SK-N-SH (cell line): ENCODE results near the gene VKORC1L1. TPM values are rescaled to one million over a fixed set of nuclear protein-coding genes. Genes with fewer than 3 reads are reported as not detected.

ENCODE experiments used
- CTCF ChIA-PET: fragments of 300-600, 350-600 bp; formaldehyde crosslinking; extraction: SDS; loops from one replicate; lab custom pipeline; 2021; lab: Yijun Ruan, JAX
- POLR2A ChIA-PET: fragments of 350-600 bp; sonication (Branson Sonifier 250); formaldehyde crosslinking; extraction: SDS; loops from one replicate; lab custom pipeline; 2020; ENCODE audit warnings: antibody characterized with exemption, inconsistent platforms; lab: Yijun Ruan, JAX
- DNase-seq: peaks from one replicate; pipeline ENCODE4 v3.0.0; 2012
- H2AFZ ChIP-seq: fragments of 200-600 bp; sonication (generic); 2 replicates; pipeline ENCODE4 v1.8.1; 2016; ENCODE audit warnings: antibody characterized with exemption, mild to moderate bottlenecking, low read depth
- H3F3A ChIP-seq: fragments of 200-600 bp; sonication (generic); replicated peaks from 2 replicates; pipeline ENCODE3; 2016; ENCODE audit warnings: antibody characterized with exemption, mild to moderate bottlenecking; ENCODE audit not compliant: insufficient read depth
- H3K27ac ChIP-seq, 2 experiments: fragments of 200-500 bp in 1 of 2; fragments of 200-600 bp in 1 of 2; sonication (Bioruptor generic) in 1 of 2; sonication (generic), shearing (Covaris generic) in 1 of 2; 2 replicates each; pipeline versions ENCODE4 v1.5.1 to v1.6.1; 2014 to 2016; ENCODE audit warnings: low read depth in 2 of 2, inconsistent platforms in 1 of 2, low read length in 1 of 2, mild to moderate bottlenecking in 1 of 2, mixed read lengths in 1 of 2
- H3K27me3 ChIP-seq: fragments of 200-600 bp; sonication (generic), shearing (Covaris generic); 2 replicates; pipeline ENCODE4 v1.6.1; 2016; ENCODE audit warnings: mixed run types; ENCODE audit not compliant: insufficient read depth
- H3K36me3 ChIP-seq, 2 experiments: fragments of 200-500 bp in 1 of 2; fragments of 200-600 bp in 1 of 2; sonication (Bioruptor generic) in 1 of 2; sonication (generic) in 1 of 2; replicated peaks in 1 of 2; 2 replicates each; pipeline versions ENCODE3 to v1.5.1; 2014 to 2016; ENCODE audit warnings: low read length in 1 of 2, mild to moderate bottlenecking in 1 of 2; ENCODE audit not compliant: insufficient read depth in 2 of 2, control insufficient read depth in 1 of 2
- H3K4me1 ChIP-seq, 2 experiments: fragments of 200-500 bp in 1 of 2; fragments of 200-600 bp in 1 of 2; sonication (Bioruptor generic) in 1 of 2; sonication (generic), shearing (Covaris generic) in 1 of 2; 2 replicates each; pipeline versions ENCODE4 v1.5.1 to v1.6.1; 2014 to 2016; ENCODE audit warnings: low read depth in 1 of 2, low read length in 1 of 2, mixed run types in 1 of 2; ENCODE audit not compliant: insufficient read depth in 2 of 2, control insufficient read depth in 1 of 2
- H3K4me2 ChIP-seq: fragments of 200-600 bp; sonication (generic), shearing (Covaris generic); 2 replicates; pipeline ENCODE4 v1.6.1; 2017; ENCODE audit warnings: mixed run types
- H3K4me3 ChIP-seq, 2 experiments: fragments of 200-500 bp in 1 of 2; fragments of 200-600 bp in 1 of 2; sonication (Bioruptor generic) in 1 of 2; sonication (generic), shearing (Covaris generic) in 1 of 2; 2 replicates each; pipeline versions ENCODE4 v1.5.1 to v1.8.1; 2014 to 2016; ENCODE audit warnings: low read depth in 2 of 2, inconsistent platforms in 1 of 2, low read length in 1 of 2, mild to moderate bottlenecking in 1 of 2, mixed read lengths in 1 of 2, moderate library complexity in 1 of 2
- H3K79me2 ChIP-seq: fragments of 200-600 bp; sonication (generic); 2 replicates; pipeline ENCODE4 v1.8.1; 2017; ENCODE audit warnings: mild to moderate bottlenecking; ENCODE audit not compliant: insufficient read depth
- H3K9ac ChIP-seq: fragments of 200-600 bp; sonication (generic); 2 replicates; pipeline ENCODE4 v1.6.1; 2017; ENCODE audit warnings: mixed run types
- H3K9me2 ChIP-seq: fragments of 200-600 bp; sonication (generic); 2 replicates; pipeline ENCODE4 v1.6.1; 2017; ENCODE audit warnings: mixed run types
- H3K9me3 ChIP-seq: fragments of 200-600 bp; sonication (generic); 2 replicates; pipeline ENCODE4 v1.6.1; 2017; ENCODE audit warnings: mixed run types, mild to moderate bottlenecking, moderate library complexity
- H4K20me1 ChIP-seq: fragments of 200-600 bp; sonication (generic); 2 replicates; pipeline ENCODE4 v1.6.1; 2017; ENCODE audit warnings: mild to moderate bottlenecking, mixed run types; ENCODE audit not compliant: insufficient read depth
- CHD2 ChIP-seq: fragments of 150-350 bp; IDR thresholded peaks from 2 replicates; pipeline ENCODE4 v1.6.1; 2018; ENCODE audit warnings: low read length; ENCODE audit not compliant: partially characterized antibody
- EZH2phosphoT487 ChIP-seq: fragments of 200-600 bp; sonication (generic); IDR thresholded peaks from 2 replicates; pipeline ENCODE4 v1.6.1; 2017; ENCODE audit warnings: low read depth, mixed run types, mild to moderate bottlenecking, antibody characterized with exemption, moderate library complexity, borderline replicate concordance
- GATA2 ChIP-seq: sonication (generic); formaldehyde crosslinking; IDR thresholded peaks from 2 replicates; pipeline ENCODE4 v1.5.0; 2020; ENCODE audit warnings: mild to moderate bottlenecking, missing genetic modification reagents
- IRF3 ChIP-seq: fragments of 150-350 bp; IDR thresholded peaks from 2 replicates; pipeline ENCODE4 v1.6.1; 2016; ENCODE audit warnings: mild to moderate bottlenecking, low read depth, low read length
- JUND ChIP-seq: IDR thresholded peaks from 2 replicates; pipeline ENCODE4 v1.4.0; 2012
- MAX ChIP-seq: IDR thresholded peaks from 2 replicates; pipeline ENCODE4 v1.4.0; 2012; ENCODE audit warnings: low read depth
- MEF2A ChIP-seq: IDR thresholded peaks from 2 replicates; pipeline ENCODE4 v1.4.0; 2012; ENCODE audit warnings: low read depth, borderline replicate concordance
- MXI1 ChIP-seq: IDR thresholded peaks from 2 replicates; pipeline ENCODE4 v1.6.1; 2012; ENCODE audit warnings: mild to moderate bottlenecking, low read depth, low read length, improper control_type of control experiment
- NFIC ChIP-seq: IDR thresholded peaks from 2 replicates; pipeline ENCODE4 v1.4.0; 2012; ENCODE audit warnings: borderline replicate concordance
- PBX3 ChIP-seq: IDR thresholded peaks from 2 replicates; pipeline ENCODE4; 2012
- POLR2AphosphoS5 ChIP-seq: IDR thresholded peaks from 2 replicates; pipeline ENCODE4 v1.6.1; 2012; ENCODE audit warnings: low read depth, low read length
- REST ChIP-seq: IDR thresholded peaks from 2 replicates; pipeline ENCODE4 v1.6.1; 2012; ENCODE audit warnings: mild to moderate bottlenecking, low read depth, low read length, moderate library complexity
- RFX5 ChIP-seq: IDR thresholded peaks from 2 replicates; pipeline ENCODE4 v1.6.1; 2012; ENCODE audit warnings: mild to moderate bottlenecking, improper control_type of control experiment, low read length
- SIN3A ChIP-seq: IDR thresholded peaks from 2 replicates; pipeline ENCODE4 v1.6.1; 2012; ENCODE audit warnings: low read depth, mild to moderate bottlenecking, low read length, moderate library complexity, borderline replicate concordance
- TEAD4 ChIP-seq: IDR thresholded peaks from 2 replicates; pipeline ENCODE4 v1.4.0; 2012; ENCODE audit warnings: mild to moderate bottlenecking, borderline replicate concordance; ENCODE audit not compliant: insufficient read depth
- USF2 ChIP-seq: fragments of 150-350 bp; IDR thresholded peaks from 2 replicates; pipeline ENCODE4 v1.6.1; 2017; ENCODE audit warnings: antibody characterized with exemption, low read length, low read depth, borderline replicate concordance
- YY1 ChIP-seq: IDR thresholded peaks from 2 replicates; pipeline ENCODE4 v1.4.0; 2012; ENCODE audit warnings: low read depth, mild to moderate bottlenecking
- WGBS: methylation state at CpG from one replicate; pipeline ENCODE4 v1.1.6; 2017; ENCODE audit warnings: low lambda C conversion rate; 5-methylcytosine and 5-hydroxymethylcytosine counted together
- polyA plus RNA-seq, 3 experiments: library from polyadenylated mRNA; depleted of rRNA; stranded (reverse); fragments of >200 nt; gene quantifications; 2 replicates each; pipeline ENCODE4 v1.2.3, GENCODE V29; 2012

The VKORC1L1 gene
- polyA plus RNA-seq, 1 of the 3 experiments (the other 2 are of a cell fraction), result 14.7 TPM

- H3K79me2 ChIP-seq, result peaks cover 8% of the 10 kb centered on the region; the same call in 1 of the 2 replicates
- no peaks in the 10 kb centered on the region for H3K9me2 ChIP-seq
- H3K36me3 ChIP-seq, result peaks cover 19 to 48% of the 10 kb centered on the region in 2 experiments
- H3K27ac ChIP-seq, result no peak overlapping the region
- no peak for DNase-seq
- no peaks in the 10 kb centered on the region for H3F3A ChIP-seq
- TF ChIP-seq MXI1 (no peak), IRF3 (no peak), JUND (no peak), USF2 (no peak), NFIC (no peak), MAX (no peak), MEF2A (no peak), TEAD4 (no peak), RFX5 (no peak), GATA2 (CRISPR knock-in tag) (no peak), SIN3A (no peak)
- no peaks in the 10 kb centered on the region for H3K27me3 ChIP-seq
- POLR2A ChIA-PET, result no interaction called here
- H3K4me1 ChIP-seq, result no peaks in the 10 kb centered on the region
- H3K4me3 ChIP-seq, result no peak overlapping the region
- H2AFZ ChIP-seq, result no peak overlapping the region
- no peak overlapping the region for H3K9ac ChIP-seq
- no peak overlapping the region for H3K4me2 ChIP-seq
- H3K9me3 ChIP-seq, result no peaks in the 10 kb centered on the region
- WGBS, result 97% methylated on average over 25 of the region's 29 CpGs
- H4K20me1 ChIP-seq, result peaks cover 4% of the 10 kb centered on the region; the same call in 1 of the 2 replicates
- CTCF ChIA-PET, result no interaction called here
Observed at GRCh38 chr7:65974191-65974801, 101.4 kb downstream of the VKORC1L1 start.

GRCh38 chr7:65974876-65975275 is 102.0 kb downstream of the VKORC1L1 start:
- CTCF ChIA-PET, result interaction anchor here (0.9 kb wide), 1 partner anchor 225 kb away, joined by 4 read pairs; no protein-coding TSS in a partner anchor
- Histone ChIP-seq H3K27ac (no peak overlapping the region), H3K36me3 (peaks cover 22 to 42% of the 10 kb centered on the region in 2 experiments), H3K4me3 (no peak overlapping the region), H3K9me2 (no peaks in the 10 kb centered on the region), H3F3A (no peaks in the 10 kb centered on the region), H3K27me3 (no peaks in the 10 kb centered on the region), H3K79me2 (peaks cover 14% of the 10 kb centered on the region; the same call in 1 of the 2 replicates), H2AFZ (no peak overlapping the region), H3K9me3 (no peaks in the 10 kb centered on the region), H3K9ac (no peak overlapping the region), H3K4me1 (no peaks in the 10 kb centered on the region), H3K4me2 (no peak overlapping the region), H4K20me1 (peaks cover 4% of the 10 kb centered on the region; the same call in 1 of the 2 replicates)
- no peak for DNase-seq
- POLR2A ChIA-PET, result no interaction called here
- 95% methylated on average over 8 of the region's 9 CpGs for WGBS
- TF ChIP-seq IRF3 (no peak), YY1 (no peak), USF2 (no peak), REST (no peak), MEF2A (no peak), POLR2AphosphoS5 (no peak), CHD2 (no peak), PBX3 (no peak), EZH2phosphoT487 (no peak)
